ELR (cell line): ENCODE results near the gene MMP17.

Experiments
- DNase-seq: peaks from one replicate; pipeline ENCODE4 v3.0.0-alpha.2; 2015; ENCODE audit warnings: low read depth

Gene MMP17

DNA sequence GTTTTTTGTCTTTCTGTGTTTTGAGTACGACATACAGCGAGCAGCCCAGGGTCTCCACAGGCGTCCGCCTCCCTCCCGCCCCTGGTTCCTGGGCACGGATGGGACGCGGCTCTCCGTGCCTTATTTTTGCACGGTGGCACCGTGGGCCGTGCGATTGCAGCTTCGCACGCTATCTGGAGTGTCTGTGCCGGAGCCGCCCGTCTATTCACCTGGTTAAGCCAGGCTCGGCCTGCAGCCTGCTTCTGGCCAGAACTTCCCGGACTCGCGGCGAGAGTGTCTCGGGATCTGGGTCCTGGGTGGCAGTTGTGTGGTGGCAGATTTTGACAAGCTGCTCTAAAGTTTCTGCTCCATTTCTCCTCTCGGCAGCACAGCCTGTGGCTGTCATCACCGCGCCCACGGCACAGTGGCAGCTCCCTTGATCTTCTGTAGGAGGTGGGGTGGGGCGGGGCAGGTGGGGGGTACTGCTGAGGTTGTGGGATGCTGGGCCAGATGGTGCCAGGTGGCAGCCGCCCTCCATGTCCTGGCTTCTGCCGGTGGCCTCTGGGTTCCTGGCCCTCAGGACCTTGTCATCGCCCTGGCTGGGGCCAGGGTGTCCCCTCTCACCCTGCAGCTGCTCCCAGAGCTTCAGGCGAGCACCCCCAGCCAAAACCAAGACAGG is 2.9 kb downstream of the MMP17 start:
- peak; percentile 60 for DNase-seq

DNA sequence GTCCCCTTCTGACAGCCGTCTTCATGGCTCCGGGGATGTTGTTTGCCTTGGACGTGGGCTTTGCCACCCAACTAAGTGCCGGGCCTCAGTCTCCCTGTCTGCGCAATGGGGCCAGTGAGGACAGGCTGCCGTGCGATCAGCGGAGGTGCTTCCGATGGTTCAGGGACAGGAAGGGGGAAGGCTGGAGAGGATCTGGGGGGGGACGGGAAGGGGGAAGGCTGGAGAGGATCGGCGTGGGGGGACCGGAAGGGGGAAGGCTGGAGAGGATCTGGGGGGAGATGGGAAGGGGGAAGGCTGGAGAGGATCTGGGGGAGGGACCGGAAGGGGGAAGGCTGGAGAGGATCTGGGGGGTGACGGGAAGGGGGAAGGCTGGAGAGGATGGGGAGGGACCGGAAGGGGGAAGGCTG is 3.4 kb downstream of the MMP17 start:
- peak; percentile 87 for DNase-seq

GRCh38 chr12:131832321-131833231 is 4.4 kb downstream of the MMP17 start:
- DNase-seq: peak; percentile 87

GRCh38 chr12:131833288-131833895 is 5.2 kb downstream of the MMP17 start:
- DNase-seq: no peak

GRCh38 chr12:131833896-131834641 is 5.9 kb downstream of the MMP17 start:
- DNase-seq: peak; percentile 61

GRCh38 chr12:131834798-131835615 is 6.8 kb downstream of the MMP17 start:
- no peak for DNase-seq

- no peak for DNase-seq
These were observed 7.5 kb downstream of the MMP17 start for GRCh38 chr12:131835616-131836171.

- peak; percentile 50 for DNase-seq
These were observed 8.0 kb downstream of the MMP17 start for GRCh38 chr12:131836193-131836592.

- DNase-seq: no peak
These were observed 8.7 kb downstream of the MMP17 start for GRCh38 chr12:131836714-131837397.

DNA sequence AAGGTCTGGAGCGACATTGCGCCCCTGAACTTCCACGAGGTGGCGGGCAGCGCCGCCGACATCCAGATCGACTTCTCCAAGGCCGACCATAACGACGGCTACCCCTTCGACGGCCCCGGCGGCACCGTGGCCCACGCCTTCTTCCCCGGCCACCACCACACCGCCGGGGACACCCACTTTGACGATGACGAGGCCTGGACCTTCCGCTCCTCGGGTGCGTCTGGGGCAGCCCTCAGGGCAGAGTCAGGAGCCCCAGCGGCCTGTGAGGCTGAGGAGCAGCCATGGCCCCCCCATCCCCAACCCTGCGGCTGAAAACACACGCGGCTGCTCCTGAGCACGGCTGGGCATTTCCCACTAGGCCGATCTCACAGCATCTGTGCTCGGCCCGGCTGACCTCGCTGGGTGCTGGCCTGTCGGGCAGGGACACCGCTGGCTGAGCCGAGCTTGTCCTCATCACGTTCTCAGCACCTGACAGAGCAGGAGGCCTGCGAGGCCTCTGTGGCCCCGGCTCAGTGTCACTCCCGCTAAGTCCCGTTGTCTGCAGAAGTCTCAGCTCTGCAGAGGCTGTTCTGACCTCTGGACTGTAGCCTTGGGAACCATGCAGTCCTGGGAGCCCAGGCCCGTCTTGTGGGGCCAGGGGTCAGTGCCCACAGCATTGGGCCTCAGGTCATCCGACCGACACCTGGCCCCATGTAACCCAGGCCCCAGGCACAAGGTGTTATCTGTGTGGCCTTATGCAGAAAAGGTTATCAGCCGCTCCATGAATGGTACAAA is 12.6 kb downstream of the MMP17 start:
- no peak for DNase-seq

DNA sequence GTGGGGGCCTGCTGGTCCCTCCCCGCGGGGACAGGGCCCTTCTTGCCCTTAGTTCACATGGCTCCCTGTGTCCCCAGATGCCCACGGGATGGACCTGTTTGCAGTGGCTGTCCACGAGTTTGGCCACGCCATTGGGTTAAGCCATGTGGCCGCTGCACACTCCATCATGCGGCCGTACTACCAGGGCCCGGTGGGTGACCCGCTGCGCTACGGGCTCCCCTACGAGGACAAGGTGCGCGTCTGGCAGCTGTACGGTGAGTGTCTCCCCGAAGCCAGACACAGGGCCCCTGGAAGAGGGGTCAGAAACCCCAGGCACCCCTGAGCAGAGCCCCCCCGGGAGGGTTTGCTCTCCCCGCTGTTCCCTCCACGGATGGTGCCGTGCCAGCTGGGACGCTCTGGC is 13.4 kb downstream of the MMP17 start:
- DNase-seq: no peak

- no peak for DNase-seq
These were observed 14.0 kb downstream of the MMP17 start for GRCh38 chr12:131842169-131842568.

DNA sequence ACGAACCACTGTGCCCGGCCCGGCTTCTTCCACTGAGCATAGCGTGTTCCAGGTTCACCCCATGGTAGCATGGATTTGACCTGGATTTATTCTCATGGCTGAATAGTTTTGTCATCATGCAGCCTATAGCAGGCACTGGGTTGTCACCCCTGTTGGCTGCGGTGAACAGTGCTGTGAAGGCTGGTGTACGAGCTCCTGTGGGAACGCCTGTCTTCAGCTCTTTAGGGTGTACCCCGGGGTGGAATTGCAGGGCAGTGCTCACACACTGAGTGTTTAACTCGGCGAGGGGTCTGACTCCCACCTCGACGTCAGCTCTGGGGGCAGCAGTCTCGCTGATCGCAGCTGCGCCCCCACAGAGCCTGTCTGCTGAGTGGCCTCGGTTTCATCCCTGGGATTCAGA is 15.3 kb downstream of the MMP17 start:
- DNase-seq: no peak

DNA sequence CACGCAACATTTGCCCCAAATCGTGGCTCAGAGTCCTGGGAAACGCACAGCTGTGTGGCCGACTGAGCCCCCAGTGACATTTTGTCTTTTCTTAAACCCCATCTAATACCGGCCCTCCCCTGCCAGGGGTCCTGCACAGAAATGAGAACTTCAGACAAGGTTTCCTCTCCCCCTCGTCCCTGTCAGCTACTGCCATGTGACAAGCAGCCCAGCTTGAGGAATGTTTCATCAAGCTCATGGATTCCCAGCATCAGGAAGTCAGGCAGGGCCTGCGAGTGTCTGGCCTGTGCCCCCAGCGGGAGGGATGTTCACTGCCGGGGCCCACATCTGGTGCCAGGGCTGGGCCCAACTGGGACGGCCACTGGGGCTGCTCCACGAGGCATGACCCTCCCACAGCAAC is 15.9 kb downstream of the MMP17 start:
- no peak for DNase-seq

GRCh38 chr12:131844656-131845055 is 16.5 kb downstream of the MMP17 start:
- no peak for DNase-seq

DNA sequence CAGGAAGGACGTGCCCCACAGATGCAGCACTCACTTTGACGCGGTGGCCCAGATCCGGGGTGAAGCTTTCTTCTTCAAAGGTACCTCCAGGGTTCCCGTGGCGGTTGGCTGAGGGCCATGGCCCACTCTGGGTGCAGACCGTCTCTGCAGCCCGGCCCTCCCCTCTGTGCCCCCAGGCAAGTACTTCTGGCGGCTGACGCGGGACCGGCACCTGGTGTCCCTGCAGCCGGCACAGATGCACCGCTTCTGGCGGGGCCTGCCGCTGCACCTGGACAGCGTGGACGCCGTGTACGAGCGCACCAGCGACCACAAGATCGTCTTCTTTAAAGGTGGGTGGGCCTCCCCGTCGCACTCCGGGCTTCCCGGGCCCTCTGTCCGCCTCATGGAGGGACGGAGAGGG is 16.9 kb downstream of the MMP17 start:
- DNase-seq: no peak

- no peak for DNase-seq
These were observed 19.3 kb downstream of the MMP17 start for GRCh38 chr12:131847456-131847855.

DNA sequence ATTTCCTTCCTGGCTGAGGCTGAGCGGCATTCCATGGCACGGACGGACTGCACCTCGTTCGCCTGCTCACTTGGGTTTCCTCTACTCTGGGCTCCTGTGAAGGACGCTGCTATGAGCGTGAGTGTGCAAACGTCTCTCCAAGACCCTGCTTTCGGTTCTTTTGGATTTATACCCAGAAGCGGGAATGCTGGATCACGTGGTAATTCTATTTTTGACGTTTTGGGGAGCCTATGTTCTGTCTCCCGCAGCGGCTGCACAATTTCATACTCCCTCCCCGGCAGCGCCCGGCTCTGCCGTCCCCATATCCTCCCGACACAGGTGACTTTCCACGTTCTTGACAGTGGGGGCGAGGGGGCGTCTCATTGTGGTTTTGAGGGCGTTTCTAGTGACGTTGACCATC is 20.6 kb downstream of the MMP17 start:
- DNase-seq: no peak

DNA sequence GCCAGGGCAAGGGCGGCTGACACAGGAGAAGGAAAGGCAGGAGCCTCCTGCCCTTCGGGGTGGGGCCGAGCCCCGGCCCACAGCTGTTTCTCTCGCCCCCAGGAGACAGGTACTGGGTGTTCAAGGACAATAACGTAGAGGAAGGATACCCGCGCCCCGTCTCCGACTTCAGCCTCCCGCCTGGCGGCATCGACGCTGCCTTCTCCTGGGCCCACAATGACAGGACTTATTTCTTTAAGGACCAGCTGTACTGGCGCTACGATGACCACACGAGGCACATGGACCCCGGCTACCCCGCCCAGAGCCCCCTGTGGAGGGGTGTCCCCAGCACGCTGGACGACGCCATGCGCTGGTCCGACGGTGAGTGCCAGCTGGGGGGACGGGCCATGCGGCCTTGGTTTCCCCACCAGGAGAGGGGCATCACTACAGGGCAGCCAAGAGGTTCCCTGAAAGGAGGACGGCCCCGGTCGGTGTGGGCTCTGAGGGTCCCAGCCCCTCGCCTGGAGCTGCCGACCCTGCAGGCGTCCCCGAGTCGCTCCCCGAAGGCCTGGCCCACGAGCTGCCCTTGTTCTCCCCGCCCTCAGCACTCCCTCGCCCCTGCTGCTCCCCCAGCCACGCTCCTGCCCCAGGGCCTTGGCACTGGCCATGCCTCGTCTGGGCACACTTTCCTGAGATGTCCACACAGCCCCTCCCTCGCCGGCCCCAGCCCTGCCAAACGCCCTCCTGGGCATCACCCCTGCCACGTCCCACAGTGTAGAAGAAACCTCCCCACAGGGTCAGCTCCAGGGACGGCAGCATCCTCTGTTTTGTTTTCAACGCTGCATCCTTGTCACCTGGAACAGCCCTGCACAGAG is 21.7 kb downstream of the MMP17 start:
- no peak for DNase-seq
